CD14-positive monocyte (primary cell): ENCODE data around the gene GNG5. TPM values are rescaled to one million over a fixed set of nuclear protein-coding genes. Genes with fewer than 3 reads are reported as not detected.
"Not testable (repeated sequence)": the region's sequence is repeated elsewhere in the genome, so short reads cannot be mapped to it uniquely, and the experiment has no call there.

Experiments used
- DNase-seq, 3 donors: peaks; one replicate each; pipeline ENCODE4 v3.0.0-alpha.2; 2011 to 2022
- H2AFZ ChIP-seq: 2 replicates; pipeline ENCODE4 v1.6.0; 2012; ENCODE audit warnings: mild to moderate bottlenecking, low read depth, low read length, inconsistent platforms; ENCODE audit not compliant: insufficient read depth, poor library complexity, severe bottlenecking
- H3K27ac ChIP-seq, 2 donors: 1 replicate in 1 of 2; 2 replicates in 1 of 2; pipeline ENCODE4 v1.5.1; 2012 to 2013; ENCODE audit warnings: low read length in 2 of 2, control low read depth in 1 of 2, inconsistent platforms in 1 of 2, low read depth in 1 of 2, mild to moderate bottlenecking in 1 of 2
- H3K27me3 ChIP-seq, 2 donors: one replicate each; pipeline versions ENCODE4 v1.6.0 to v1.6.1; 2011 to 2013; ENCODE audit warnings: low read length in 2 of 2; ENCODE audit not compliant: control insufficient read depth in 2 of 2, insufficient read depth in 2 of 2
- H3K36me3 ChIP-seq, 2 donors: replicated peaks in 1 of 2; 1 replicate in 1 of 2; 2 replicates in 1 of 2; pipeline versions ENCODE4 v1.5.1 to v1.6.1; 2012 to 2013; ENCODE audit warnings: low read length in 2 of 2, control low read depth in 1 of 2, inconsistent platforms in 1 of 2, mild to moderate bottlenecking in 1 of 2; ENCODE audit not compliant: insufficient read depth in 2 of 2, control insufficient read depth in 1 of 2
- H3K4me1 ChIP-seq, 2 donors: 1 replicate in 1 of 2; 2 replicates in 1 of 2; pipeline versions ENCODE4 v1.5.1 to v1.6.1; 2012 to 2013; ENCODE audit warnings: low read length in 2 of 2, control low read depth in 1 of 2, inconsistent platforms in 1 of 2, mild to moderate bottlenecking in 1 of 2, moderate library complexity in 1 of 2; ENCODE audit not compliant: insufficient read depth in 2 of 2, control insufficient read depth in 1 of 2
- H3K4me2 ChIP-seq: replicated peaks from 2 replicates; pipeline ENCODE3; 2012; ENCODE audit warnings: low read length, moderate library complexity, mild to moderate bottlenecking; ENCODE audit not compliant: poor library complexity, severe bottlenecking; ENCODE audit errors: extremely low read depth
- H3K4me3 ChIP-seq, 3 experiments: fragments of 200-600 bp in 1 of 3; sonication (generic) in 1 of 3; replicated peaks in 1 of 3; 1 replicate in 2 of 3; 2 replicates in 1 of 3; pipeline ENCODE4 v1.5.1; 2011 to 2013; ENCODE audit warnings: low read length in 3 of 3, mild to moderate bottlenecking in 3 of 3, control low read depth in 2 of 3, low read depth in 2 of 3, inconsistent platforms in 1 of 3, moderate library complexity in 1 of 3
- H3K79me2 ChIP-seq: 2 replicates; pipeline ENCODE4 v1.6.0; 2012; ENCODE audit warnings: mild to moderate bottlenecking, control low read depth, inconsistent platforms, low read length, moderate library complexity; ENCODE audit not compliant: insufficient read depth
- H3K9ac ChIP-seq: 2 replicates; pipeline ENCODE4 v1.6.0; 2017; ENCODE audit warnings: low read length, mild to moderate bottlenecking; ENCODE audit not compliant: insufficient read depth, poor library complexity, severe bottlenecking
- H3K9me3 ChIP-seq, 2 donors: replicated peaks in 1 of 2; 1 replicate in 1 of 2; 2 replicates in 1 of 2; pipeline versions ENCODE4 v1.5.1 to v1.6.1; 2012 to 2013; ENCODE audit warnings: low read length in 2 of 2, control low read depth in 1 of 2; ENCODE audit not compliant: control insufficient read depth in 1 of 2, insufficient read depth in 1 of 2
- H4K20me1 ChIP-seq: 2 replicates; pipeline ENCODE4 v1.6.0; 2012; ENCODE audit warnings: mild to moderate bottlenecking, low read length, control low read depth, moderate library complexity; ENCODE audit not compliant: insufficient read depth
- H3K27ac Mint-ChIP-seq, 7 donors: one replicate each; pipeline ENCODE4 v1.8.0; 2020; ENCODE audit warnings: mild to moderate bottlenecking in 7 of 7, mixed read lengths in 7 of 7, moderate library complexity in 6 of 7, inconsistent platforms in 2 of 7
- H3K27me3 Mint-ChIP-seq, 3 donors: one replicate each; pipeline ENCODE4 v1.8.0; 2021 to 2022; ENCODE audit warnings: low read depth in 3 of 3, mild to moderate bottlenecking in 3 of 3, mixed read lengths in 3 of 3, moderate library complexity in 3 of 3, inconsistent platforms in 1 of 3
- H3K36me3 Mint-ChIP-seq, 2 donors: one replicate each; pipeline ENCODE4 v1.8.0; 2020; ENCODE audit warnings: mixed read lengths in 2 of 2, inconsistent platforms in 1 of 2, mild to moderate bottlenecking in 1 of 2
- H3K4me1 Mint-ChIP-seq: one replicate; pipeline ENCODE4 v1.8.0; 2020; ENCODE audit warnings: mild to moderate bottlenecking, mixed read lengths
- H3K4me3 Mint-ChIP-seq, 2 donors: one replicate each; pipeline ENCODE4 v1.8.0; 2020; ENCODE audit warnings: mild to moderate bottlenecking in 2 of 2, mixed read lengths in 2 of 2, moderate library complexity in 1 of 2
- H3K9me3 Mint-ChIP-seq, 7 donors: one replicate each; pipeline ENCODE4 v1.8.0; 2020 to 2022; ENCODE audit warnings: mixed read lengths in 7 of 7, mild to moderate bottlenecking in 6 of 7, moderate library complexity in 6 of 7, inconsistent platforms in 2 of 7
- CTCF ChIP-seq: fragments of 200-600 bp; IDR thresholded peaks from one replicate; pipeline ENCODE4 v1.8.0; 2022; ENCODE audit warnings: antibody characterized with exemption, mild to moderate bottlenecking
- WGBS: methylation state at CpG from one replicate; pipeline ENCODE4 v1.1.5; 2013; ENCODE audit warnings: missing lambda C conversion rate; ENCODE audit not compliant: insufficient coverage; 5-methylcytosine and 5-hydroxymethylcytosine counted together
- intact Hi-C, 2 donors: fragments of 100-400 bp; cut with micrococcal nuclease; formaldehyde crosslinking; loops; one replicate each; pipeline versions ENCODE4 v1.15.0 to v1.15.1; 2023
- polyA plus RNA-seq, 3 donors: library from polyadenylated mRNA; depleted of rRNA in 1 of 3; unstranded in 2 of 3; stranded (reverse) in 1 of 3; fragments of 300-500 nt in 2 of 3; fragments of >200 nt in 1 of 3; fragmentation: Illumina TruSeq in 2 of 3; gene quantifications; 1 replicate in 2 of 3; 2 replicates in 1 of 3; pipeline ENCODE4 v1.2.3, GENCODE V29; 2012 to 2021

The GNG5 gene
- polyA plus RNA-seq, 3 donors, result 135 to 555 (median 377) TPM

GRCh38 chr1:84509029-84509428 lies 2.6 kb upstream of the GNG5 start:
- WGBS, result no CpG with 5 or more reads among the region's 4 CpGs
- Histone ChIP-seq H3K79me2 (peaks cover 37% of the 10 kb centered on the region), H3K27ac (no peak overlapping the region), H3K4me1 (peaks cover 13 to 25% of the 10 kb centered on the region in 2 donors), H3K9me3 (no peaks in the 10 kb centered on the region), H3K36me3 (no peaks in the 10 kb centered on the region), H3K27me3 (no peaks in the 10 kb centered on the region), H2AFZ (no peak overlapping the region), H3K4me2 (no peak overlapping the region), H3K4me3 (no peak overlapping the region), H4K20me1 (peaks cover 13% of the 10 kb centered on the region), H3K9ac (no peak overlapping the region)
- H3K9me3 Mint-ChIP-seq, result peaks cover 0 to 9% (median 5%) of the 10 kb centered on the region in 7 donors
- H3K4me3 Mint-ChIP-seq, result no peak overlapping the region
- H3K27ac Mint-ChIP-seq, result peak overlapping the region in 1 of 7 donors; percentile 20
- intact Hi-C loops, result loop anchor here (5.0 to 10.0 kb wide), 3 partner anchors 63 to 72 kb away; partner anchors contain the start of gene CTBS (in 1 of the 2)
- H3K4me1 Mint-ChIP-seq, result peaks cover 8% of the 10 kb centered on the region
- TF ChIP-seq CTCF, result no peak
- H3K27me3 Mint-ChIP-seq, result no peaks in the 10 kb centered on the region
- H3K36me3 Mint-ChIP-seq, result peaks cover 15 to 16% of the 10 kb centered on the region in 2 donors
- DNase-seq, result no peak

DNA sequence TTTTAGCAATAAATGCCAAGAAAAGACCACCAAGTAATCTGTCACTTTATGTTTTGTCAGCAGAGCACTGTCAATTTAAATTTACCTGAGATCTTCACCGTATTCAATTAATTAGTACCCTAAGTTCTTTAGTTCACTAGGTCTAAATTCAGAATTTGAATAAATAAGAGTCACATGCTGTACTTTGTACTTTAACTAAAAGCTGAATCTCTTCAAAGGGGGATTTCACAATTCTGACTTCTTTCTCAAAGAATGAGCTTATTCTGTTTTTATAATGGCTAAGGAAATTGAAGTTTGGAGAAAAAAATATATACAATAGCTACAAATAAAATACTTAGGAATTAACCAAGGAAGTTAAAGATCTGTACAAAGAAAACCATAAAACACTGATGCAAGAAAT lies 2.1 kb upstream of the GNG5 start:
- Histone ChIP-seq H4K20me1 (peaks cover 19% of the 10 kb centered on the region), H3K9ac (no peak overlapping the region), H3K79me2 (peaks cover 42% of the 10 kb centered on the region), H3K4me3 (no peak overlapping the region), H3K27me3 (no peaks in the 10 kb centered on the region), H2AFZ (no peak overlapping the region), H3K27ac (no peak overlapping the region), H3K36me3 (no peaks in the 10 kb centered on the region), H3K9me3 (no peaks in the 10 kb centered on the region), H3K4me1 (peaks cover 18 to 30% of the 10 kb centered on the region in 2 donors), H3K4me2 (no peak overlapping the region)
- Mint-ChIP-seq H3K9me3 (peaks cover 0 to 9% (median 5%) of the 10 kb centered on the region in 7 donors), H3K27ac (peak overlapping the region in 1 of 7 donors; percentile 41), H3K27me3 (no peaks in the 10 kb centered on the region), H3K36me3 (peaks cover 15 to 16% of the 10 kb centered on the region in 2 donors), H3K4me1 (peaks cover 13% of the 10 kb centered on the region), H3K4me3 (no peak overlapping the region)
- WGBS, result no CpG with 5 or more reads among the region's 1 CpG
- no peak for TF ChIP-seq CTCF
- intact Hi-C loops, result loop anchor here (5.0 to 10.0 kb wide), 3 partner anchors 64 to 71 kb away; partner anchors contain the start of gene CTBS (in 1 of the 2)
- DNase-seq, result no peak

DNA sequence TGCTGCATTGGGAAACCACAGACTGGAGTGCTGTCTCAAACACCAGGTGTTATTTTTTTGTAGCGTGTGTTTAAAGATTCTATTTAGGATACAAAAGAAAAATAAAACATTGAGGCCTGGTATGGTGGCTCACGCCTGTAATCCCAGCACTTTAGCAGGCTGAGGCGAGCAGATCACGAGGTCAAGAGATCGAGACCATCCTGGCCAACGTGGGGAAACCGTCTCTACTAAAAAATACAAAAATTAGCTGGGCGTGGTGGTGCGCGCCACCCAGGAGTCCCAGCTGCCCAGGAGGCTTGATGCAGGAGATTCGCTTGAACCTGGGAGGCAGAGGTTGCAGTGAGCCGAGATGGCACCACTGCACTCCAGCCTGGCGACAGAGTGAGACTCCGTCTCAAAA lies 1.5 kb upstream of the GNG5 start:
- not testable (repeated sequence) for H3K4me3 Mint-ChIP-seq, DNase-seq, H3K27ac ChIP-seq

More for the DNA sequence above, 1.5 kb upstream of the GNG5 start:
- not testable (repeated sequence) for H3K4me2 ChIP-seq, H3K9ac ChIP-seq, H3K36me3 ChIP-seq, H3K9me3 ChIP-seq, H3K27me3 ChIP-seq, H2AFZ ChIP-seq, H3K4me3 ChIP-seq, H3K27me3 Mint-ChIP-seq, H3K9me3 Mint-ChIP-seq
- H3K79me2 ChIP-seq, result peaks cover 48% of the 10 kb centered on the region
- 93% methylated on average over 9 of the region's 14 CpGs for WGBS
- Mint-ChIP-seq H3K27ac (peak overlapping the region in 1 of 7 donors; percentile 40), H3K4me1 (peaks cover 20% of the 10 kb centered on the region), H3K36me3 (peaks cover 16 to 20% of the 10 kb centered on the region in 2 donors)
- peaks cover 25% of the 10 kb centered on the region for H4K20me1 ChIP-seq
- peaks cover 24 to 36% of the 10 kb centered on the region in 2 donors for H3K4me1 ChIP-seq
- intact Hi-C loops, result loop anchor here (2.0 to 10.0 kb wide), 4 partner anchors 63 to 71 kb away; partner anchors contain the start of gene CTBS (in 1 of the 2)
